ENCODE results near the gene ZNF346. TPM values are rescaled to one million over a fixed set of nuclear protein-coding genes. Genes with fewer than 3 reads are reported as not detected.

Gene ZNF346
- total and polyA plus RNA-seq, 2 of the 13 experiments (the other 11 are each of a cell fraction or from before 2014, with no cell fraction given), result 8.6 to 19.4 TPM

DNA sequence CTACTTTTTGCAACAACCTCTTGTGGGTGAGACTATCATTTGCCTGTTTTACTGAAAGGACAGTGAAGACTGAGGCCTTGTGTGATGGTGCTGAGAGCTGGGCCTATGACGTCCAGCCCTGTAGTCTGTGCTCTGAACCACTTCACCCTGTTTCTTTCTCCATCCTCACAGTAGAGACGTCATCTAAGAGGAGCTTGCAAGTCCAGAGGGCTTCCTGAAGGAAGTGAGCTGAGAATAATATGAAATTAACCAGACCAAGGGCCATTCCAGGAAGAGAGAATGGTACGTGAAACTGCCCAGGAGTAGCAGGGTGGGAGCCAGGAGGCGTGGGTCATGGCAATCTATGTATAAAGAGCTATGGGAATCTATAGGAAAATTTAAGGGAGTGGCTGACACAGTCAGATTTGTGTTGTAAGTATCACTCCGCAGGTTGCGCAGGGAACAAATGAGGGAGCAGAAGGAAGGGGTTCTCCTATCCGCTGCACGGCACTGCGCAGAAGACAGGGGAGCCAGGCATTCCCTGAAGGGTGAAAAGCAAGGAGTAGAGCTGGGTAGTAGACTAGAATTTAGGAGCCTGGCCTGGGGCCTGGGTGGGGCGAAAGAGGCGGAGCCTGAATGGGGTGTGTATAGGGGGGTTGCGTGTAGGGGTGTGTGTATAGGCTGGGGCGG is 63.6 kb downstream of the ZNF346 start:
- Histone ChIP-seq H3K4me2 (ENCODE audit: low read depth, low read length) (peak overlapping the region; percentile 58), H3K4me3 (replicated peaks in 1 of 3; ENCODE audit: insufficient read depth in 1 of 3, low read depth in 2 of 3, low read length in 3 of 3) (no peak overlapping the region), H3K9ac (ENCODE audit: insufficient read depth, low read depth, low read length) (no peak overlapping the region), H3K27ac (ENCODE audit: extremely low read length, insufficient read depth, low read length) (peak overlapping the region; percentile 67), H4K20me1 (ENCODE audit: insufficient read depth, low read length) (peaks cover 7% of the 10 kb centered on the region; the same call in 1 of the 2 replicates), H3K36me3 (replicated peaks in 1 of 2; ENCODE audit: control insufficient read depth in 1 of 2, insufficient read depth in 2 of 2, low read length in 2 of 2) (peaks cover 13 to 23% of the 10 kb centered on the region in 2 experiments), H3K4me1 (ENCODE audit: insufficient read depth, low read length) (peaks cover 59% of the 10 kb centered on the region), H3K79me2 (ENCODE audit: insufficient read depth, low read length) (peaks cover 36% of the 10 kb centered on the region), H3K27me3 (ENCODE audit: control insufficient read depth in 1 of 2, insufficient read depth in 2 of 2, low read length in 2 of 2) (no peaks in the 10 kb centered on the region; a peak in 1 of 5 replicates), H2AFZ (ENCODE audit: low read length) (no peak overlapping the region), H3K9me3 (ENCODE audit: low read length) (no peaks in the 10 kb centered on the region)
- 63% methylated on average over 12 of the region's 13 CpGs for WGBS (ENCODE audit: low lambda C conversion rate)
- TF ChIP-seq TARDBP (CRISPR knock-in tag; IDR thresholded peaks at IDR 0.05) (0 out of 2 replicates have a peak, but pooled peaks have one; percentile 6), EED (CRISPR knock-in tag; IDR thresholded peaks at IDR 0.05) (no peak), CHD4 (IDR thresholded peaks at IDR 0.05; ENCODE audit: borderline replicate concordance, low read length) (0 out of 2 replicates have a peak, but pooled peaks have one; percentile 55), ZNF451 (CRISPR knock-in tag; IDR thresholded peaks at IDR 0.05) (0 out of 2 replicates have a peak, but pooled peaks have one; percentile 39), ZNF44 (CRISPR knock-in tag; IDR thresholded peaks at IDR 0.05) (0 out of 2 replicates have a peak, but pooled peaks have one; percentile 2), ZFX (CRISPR knock-in tag; IDR thresholded peaks at IDR 0.05; ENCODE audit: low read depth) (0 out of 2 replicates have a peak, but pooled peaks have one; percentile 24), ELF3 (CRISPR knock-in tag; IDR thresholded peaks at IDR 0.05) (no peak), ZNF629 (CRISPR knock-in tag; conservative IDR thresholded peaks at IDR 0.05) (peak; percentile 25; the same call in 1 of the 2 replicates), DNMT3B (CRISPR knock-in tag; conservative IDR thresholded peaks at IDR 0.05) (no peak), ZBTB38 (CRISPR knock-in tag; IDR thresholded peaks at IDR 0.05) (peak; percentile 54; the same call in 1 of the 2 replicates), HOXA9 (CRISPR knock-in tag; IDR thresholded peaks at IDR 0.05; ENCODE audit: borderline replicate concordance) (no peak), PCBP1 (IDR thresholded peaks at IDR 0.05; ENCODE audit: borderline replicate concordance, low read depth, low read length) (no peak)
- TF ChIP-seq, protein P1, sequence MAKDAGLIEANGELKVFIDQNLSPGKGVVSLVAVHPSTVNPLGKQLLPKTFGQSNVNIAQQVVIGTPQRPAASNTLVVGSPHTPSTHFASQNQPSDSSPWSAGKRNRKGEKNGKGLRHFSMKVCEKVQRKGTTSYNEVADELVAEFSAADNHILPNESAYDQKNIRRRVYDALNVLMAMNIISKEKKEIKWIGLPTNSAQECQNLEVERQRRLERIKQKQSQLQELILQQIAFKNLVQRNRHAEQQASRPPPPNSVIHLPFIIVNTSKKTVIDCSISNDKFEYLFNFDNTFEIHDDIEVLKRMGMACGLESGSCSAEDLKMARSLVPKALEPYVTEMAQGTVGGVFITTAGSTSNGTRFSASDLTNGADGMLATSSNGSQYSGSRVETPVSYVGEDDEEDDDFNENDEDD (CRISPR knock-in tag; IDR thresholded peaks at IDR 0.05; ENCODE audit: borderline replicate concordance), result no peak
- DNase-seq (ENCODE audit: low spot score) (no peak), FAIRE-seq (peak; percentile 36), ATAC-seq (peak; percentile 0; the same call in 2 of the 3 replicates)
- in situ Hi-C loops (cut with HindIII; ENCODE audit: extremely low pct_ligation_motif_present, low pct_unique_long_range_greater_than_20kb), result no loop called here
- ChIA-PET CTCF (ENCODE audit: low intra/inter-chr PET ratio, low total read pairs) (interaction anchor here (1.6 kb wide), 1 partner anchor 26 kb away, joined by 10 read pairs; no protein-coding TSS in a partner anchor), POLR2A (interaction anchor here (0.8 to 7.7 kb wide), 20 partner anchors 9 to 549 kb away, joined by 3 to 293 read pairs (median 9); partner anchors contain the start of genes PRELID1, RAB24, RNF44 and TSPAN17)
- intact Hi-C loops (cut with micrococcal nuclease; ENCODE audit: unreplicated experiment), result loop anchor here (2.0 kb wide), 2 partner anchors 17 to 63 kb away; partner anchors contain the start of gene ZNF346
- no TSS peak for BruUV-seq (replicated peaks)
